CD14-positive monocyte (primary cell): ENCODE data around the gene SLC38A3. TPM values are rescaled to one million over a fixed set of nuclear protein-coding genes. Genes with fewer than 3 reads are reported as not detected.

Experiments used
- DNase-seq, 3 donors: peaks; one replicate each; pipeline ENCODE4 v3.0.0-alpha.2; 2011 to 2022
- H2AFZ ChIP-seq: 2 replicates; pipeline ENCODE4 v1.6.0; 2012; ENCODE audit warnings: mild to moderate bottlenecking, low read depth, low read length, inconsistent platforms; ENCODE audit not compliant: insufficient read depth, poor library complexity, severe bottlenecking
- H3K27ac ChIP-seq, 2 donors: 1 replicate in 1 of 2; 2 replicates in 1 of 2; pipeline ENCODE4 v1.5.1; 2012 to 2013; ENCODE audit warnings: low read length in 2 of 2, control low read depth in 1 of 2, inconsistent platforms in 1 of 2, low read depth in 1 of 2, mild to moderate bottlenecking in 1 of 2
- H3K27me3 ChIP-seq, 2 donors: one replicate each; pipeline versions ENCODE4 v1.6.0 to v1.6.1; 2011 to 2013; ENCODE audit warnings: low read length in 2 of 2; ENCODE audit not compliant: control insufficient read depth in 2 of 2, insufficient read depth in 2 of 2
- H3K36me3 ChIP-seq, 2 donors: replicated peaks in 1 of 2; 1 replicate in 1 of 2; 2 replicates in 1 of 2; pipeline versions ENCODE4 v1.5.1 to v1.6.1; 2012 to 2013; ENCODE audit warnings: low read length in 2 of 2, control low read depth in 1 of 2, inconsistent platforms in 1 of 2, mild to moderate bottlenecking in 1 of 2; ENCODE audit not compliant: insufficient read depth in 2 of 2, control insufficient read depth in 1 of 2
- H3K4me1 ChIP-seq, 2 donors: 1 replicate in 1 of 2; 2 replicates in 1 of 2; pipeline versions ENCODE4 v1.5.1 to v1.6.1; 2012 to 2013; ENCODE audit warnings: low read length in 2 of 2, control low read depth in 1 of 2, inconsistent platforms in 1 of 2, mild to moderate bottlenecking in 1 of 2, moderate library complexity in 1 of 2; ENCODE audit not compliant: insufficient read depth in 2 of 2, control insufficient read depth in 1 of 2
- H3K4me2 ChIP-seq: replicated peaks from 2 replicates; pipeline ENCODE3; 2012; ENCODE audit warnings: low read length, moderate library complexity, mild to moderate bottlenecking; ENCODE audit not compliant: poor library complexity, severe bottlenecking; ENCODE audit errors: extremely low read depth
- H3K4me3 ChIP-seq, 3 experiments: fragments of 200-600 bp in 1 of 3; sonication (generic) in 1 of 3; replicated peaks in 1 of 3; 1 replicate in 2 of 3; 2 replicates in 1 of 3; pipeline ENCODE4 v1.5.1; 2011 to 2013; ENCODE audit warnings: low read length in 3 of 3, mild to moderate bottlenecking in 3 of 3, control low read depth in 2 of 3, low read depth in 2 of 3, inconsistent platforms in 1 of 3, moderate library complexity in 1 of 3
- H3K79me2 ChIP-seq: 2 replicates; pipeline ENCODE4 v1.6.0; 2012; ENCODE audit warnings: mild to moderate bottlenecking, control low read depth, inconsistent platforms, low read length, moderate library complexity; ENCODE audit not compliant: insufficient read depth
- H3K9ac ChIP-seq: 2 replicates; pipeline ENCODE4 v1.6.0; 2017; ENCODE audit warnings: low read length, mild to moderate bottlenecking; ENCODE audit not compliant: insufficient read depth, poor library complexity, severe bottlenecking
- H3K9me3 ChIP-seq, 2 donors: replicated peaks in 1 of 2; 1 replicate in 1 of 2; 2 replicates in 1 of 2; pipeline versions ENCODE4 v1.5.1 to v1.6.1; 2012 to 2013; ENCODE audit warnings: low read length in 2 of 2, control low read depth in 1 of 2; ENCODE audit not compliant: control insufficient read depth in 1 of 2, insufficient read depth in 1 of 2
- H4K20me1 ChIP-seq: 2 replicates; pipeline ENCODE4 v1.6.0; 2012; ENCODE audit warnings: mild to moderate bottlenecking, low read length, control low read depth, moderate library complexity; ENCODE audit not compliant: insufficient read depth
- H3K27ac Mint-ChIP-seq, 7 donors: one replicate each; pipeline ENCODE4 v1.8.0; 2020; ENCODE audit warnings: mild to moderate bottlenecking in 7 of 7, mixed read lengths in 7 of 7, moderate library complexity in 6 of 7, inconsistent platforms in 2 of 7
- H3K27me3 Mint-ChIP-seq, 3 donors: one replicate each; pipeline ENCODE4 v1.8.0; 2021 to 2022; ENCODE audit warnings: low read depth in 3 of 3, mild to moderate bottlenecking in 3 of 3, mixed read lengths in 3 of 3, moderate library complexity in 3 of 3, inconsistent platforms in 1 of 3
- H3K36me3 Mint-ChIP-seq, 2 donors: one replicate each; pipeline ENCODE4 v1.8.0; 2020; ENCODE audit warnings: mixed read lengths in 2 of 2, inconsistent platforms in 1 of 2, mild to moderate bottlenecking in 1 of 2
- H3K4me1 Mint-ChIP-seq: one replicate; pipeline ENCODE4 v1.8.0; 2020; ENCODE audit warnings: mild to moderate bottlenecking, mixed read lengths
- H3K4me3 Mint-ChIP-seq, 2 donors: one replicate each; pipeline ENCODE4 v1.8.0; 2020; ENCODE audit warnings: mild to moderate bottlenecking in 2 of 2, mixed read lengths in 2 of 2, moderate library complexity in 1 of 2
- H3K9me3 Mint-ChIP-seq, 7 donors: one replicate each; pipeline ENCODE4 v1.8.0; 2020 to 2022; ENCODE audit warnings: mixed read lengths in 7 of 7, mild to moderate bottlenecking in 6 of 7, moderate library complexity in 6 of 7, inconsistent platforms in 2 of 7
- CTCF ChIP-seq: fragments of 200-600 bp; IDR thresholded peaks from one replicate; pipeline ENCODE4 v1.8.0; 2022; ENCODE audit warnings: antibody characterized with exemption, mild to moderate bottlenecking
- WGBS: methylation state at CpG from one replicate; pipeline ENCODE4 v1.1.5; 2013; ENCODE audit warnings: missing lambda C conversion rate; ENCODE audit not compliant: insufficient coverage; 5-methylcytosine and 5-hydroxymethylcytosine counted together
- intact Hi-C, 2 donors: fragments of 100-400 bp; cut with micrococcal nuclease; formaldehyde crosslinking; loops; one replicate each; pipeline versions ENCODE4 v1.15.0 to v1.15.1; 2023
- polyA plus RNA-seq, 3 donors: library from polyadenylated mRNA; depleted of rRNA in 1 of 3; unstranded in 2 of 3; stranded (reverse) in 1 of 3; fragments of 300-500 nt in 2 of 3; fragments of >200 nt in 1 of 3; fragmentation: Illumina TruSeq in 2 of 3; gene quantifications; 1 replicate in 2 of 3; 2 replicates in 1 of 3; pipeline ENCODE4 v1.2.3, GENCODE V29; 2012 to 2021

Gene SLC38A3
- polyA plus RNA-seq, 3 donors, result not detected

DNA sequence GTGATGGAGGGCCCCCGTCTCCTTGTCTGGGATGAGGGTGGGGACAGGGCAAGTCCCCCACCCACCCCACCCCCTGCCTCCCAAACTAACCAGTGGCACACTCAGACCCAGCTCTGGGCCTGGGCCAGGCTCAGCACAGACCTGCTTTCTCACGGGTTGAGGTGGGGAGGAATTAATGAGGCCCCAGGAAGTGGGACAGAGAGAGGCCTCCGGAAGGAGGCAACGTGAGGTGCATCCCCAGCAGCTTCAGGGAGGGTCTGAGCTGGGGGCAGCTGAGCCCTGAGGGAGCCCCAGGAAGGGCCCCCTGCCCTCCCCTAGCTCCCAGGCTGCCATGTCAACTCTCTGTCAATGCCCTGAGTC lies 16.0 kb downstream of the SLC38A3 start:
- Mint-ChIP-seq H3K36me3 (no peaks in the 10 kb centered on the region), H3K27ac (no peak overlapping the region), H3K27me3 (peaks cover 8 to 26% (median 23%) of the 10 kb centered on the region in 3 donors), H3K9me3 (no peaks in the 10 kb centered on the region), H3K4me1 (peaks cover 3% of the 10 kb centered on the region), H3K4me3 (no peak overlapping the region)
- H2AFZ ChIP-seq, result no peak overlapping the region
- DNase-seq, result no peak
- H3K4me2 ChIP-seq, result no peak overlapping the region
- no peaks in the 10 kb centered on the region for H3K79me2 ChIP-seq
- no peak overlapping the region for H3K9ac ChIP-seq
- WGBS, result 8% methylated on average over 2 of the region's 4 CpGs
- H3K4me3 ChIP-seq, result no peak overlapping the region
- H3K36me3 ChIP-seq, result no peaks in the 10 kb centered on the region
- H4K20me1 ChIP-seq, result no peaks in the 10 kb centered on the region
- no peak for TF ChIP-seq CTCF
- intact Hi-C loops, result loop anchor here in 1 of 2 donors (5.0 to 10.0 kb wide), 2 partner anchors 99 to 1176 kb away; no protein-coding TSS in a partner anchor
- H3K27ac ChIP-seq, result no peak overlapping the region
- H3K9me3 ChIP-seq, result no peaks in the 10 kb centered on the region
- H3K27me3 ChIP-seq, result peaks cover 0 to 8% of the 10 kb centered on the region in 2 donors
- peaks cover 1 to 3% of the 10 kb centered on the region in 2 donors for H3K4me1 ChIP-seq

DNA sequence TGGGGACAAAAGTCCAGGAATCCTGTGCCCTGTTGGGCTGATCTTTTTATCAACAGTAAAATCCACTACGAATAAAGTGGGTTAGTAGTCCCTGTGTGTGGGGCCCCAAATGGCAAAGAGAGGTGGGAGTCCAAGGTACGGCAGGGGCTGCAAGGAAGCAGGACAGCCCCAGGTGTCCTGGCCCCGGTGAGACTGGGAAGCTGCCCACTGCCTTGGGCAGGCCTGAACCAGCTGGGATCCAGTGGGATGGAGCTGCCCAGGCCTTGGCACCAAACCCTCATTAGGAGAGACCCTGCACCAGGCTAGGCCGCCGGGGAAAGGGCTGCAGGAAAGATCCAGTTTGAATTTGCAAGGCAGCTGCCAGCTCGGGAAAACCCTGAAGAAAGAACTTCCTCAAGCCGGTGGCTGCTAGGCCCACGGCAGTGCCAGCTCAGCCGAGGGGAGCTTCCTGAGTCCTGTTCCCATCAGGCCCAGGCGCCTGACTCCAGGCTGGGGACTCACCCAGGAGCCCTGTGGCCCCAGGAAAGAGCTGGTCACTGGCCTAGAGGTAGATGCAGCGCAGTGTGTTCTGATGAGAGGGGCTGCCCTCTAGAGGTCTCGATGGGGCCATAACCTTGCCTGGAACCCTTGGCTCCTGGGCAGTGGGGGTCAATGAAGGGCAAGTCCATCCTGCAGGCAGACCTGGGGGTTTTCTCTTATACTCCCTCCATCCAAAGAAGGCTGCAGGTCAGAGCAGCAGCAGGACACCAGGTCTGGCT lies 16.5 kb downstream of the SLC38A3 start:
- no peak overlapping the region for H3K4me3 Mint-ChIP-seq
- peaks cover 14 to 30% (median 27%) of the 10 kb centered on the region in 3 donors for H3K27me3 Mint-ChIP-seq
- peak in 1 of 3 donors; percentile 62 for DNase-seq
- H2AFZ ChIP-seq, result peak overlapping the region; percentile 8
- no peak overlapping the region for H3K4me3 ChIP-seq
- H3K27me3 ChIP-seq, result peaks cover 0 to 8% of the 10 kb centered on the region in 2 donors
- no peak overlapping the region for H3K9ac ChIP-seq
- peaks cover 0 to 2% (median 0%) of the 10 kb centered on the region in 7 donors for H3K9me3 Mint-ChIP-seq
- no peaks in the 10 kb centered on the region for H3K36me3 Mint-ChIP-seq
- no peak overlapping the region for H3K4me2 ChIP-seq
- no peaks in the 10 kb centered on the region for H3K79me2 ChIP-seq
- no peaks in the 10 kb centered on the region for H4K20me1 ChIP-seq
- peaks cover 8% of the 10 kb centered on the region for H3K4me1 Mint-ChIP-seq
- H3K27ac ChIP-seq, result no peak overlapping the region
- H3K4me1 ChIP-seq, result peaks cover 7 to 8% of the 10 kb centered on the region in 2 donors
- H3K9me3 ChIP-seq, result no peaks in the 10 kb centered on the region
- H3K27ac Mint-ChIP-seq, result no peak overlapping the region
- intact Hi-C loops, result loop anchor here in 1 of 2 donors (5.0 to 10.0 kb wide), 2 partner anchors 99 to 1177 kb away; no protein-coding TSS in a partner anchor
- 32% methylated on average over 11 of the region's 12 CpGs for WGBS
- H3K36me3 ChIP-seq, result no peaks in the 10 kb centered on the region
- no peak for TF ChIP-seq CTCF
